Measurements from ENCODE around the gene PRRC2B. TPM values are rescaled to one million over a fixed set of nuclear protein-coding genes. Genes with fewer than 3 reads are reported as not detected.

PRRC2B gene
- total RNA-seq, 2 experiments from 2014 or later, result 215 to 216 TPM

DNA sequence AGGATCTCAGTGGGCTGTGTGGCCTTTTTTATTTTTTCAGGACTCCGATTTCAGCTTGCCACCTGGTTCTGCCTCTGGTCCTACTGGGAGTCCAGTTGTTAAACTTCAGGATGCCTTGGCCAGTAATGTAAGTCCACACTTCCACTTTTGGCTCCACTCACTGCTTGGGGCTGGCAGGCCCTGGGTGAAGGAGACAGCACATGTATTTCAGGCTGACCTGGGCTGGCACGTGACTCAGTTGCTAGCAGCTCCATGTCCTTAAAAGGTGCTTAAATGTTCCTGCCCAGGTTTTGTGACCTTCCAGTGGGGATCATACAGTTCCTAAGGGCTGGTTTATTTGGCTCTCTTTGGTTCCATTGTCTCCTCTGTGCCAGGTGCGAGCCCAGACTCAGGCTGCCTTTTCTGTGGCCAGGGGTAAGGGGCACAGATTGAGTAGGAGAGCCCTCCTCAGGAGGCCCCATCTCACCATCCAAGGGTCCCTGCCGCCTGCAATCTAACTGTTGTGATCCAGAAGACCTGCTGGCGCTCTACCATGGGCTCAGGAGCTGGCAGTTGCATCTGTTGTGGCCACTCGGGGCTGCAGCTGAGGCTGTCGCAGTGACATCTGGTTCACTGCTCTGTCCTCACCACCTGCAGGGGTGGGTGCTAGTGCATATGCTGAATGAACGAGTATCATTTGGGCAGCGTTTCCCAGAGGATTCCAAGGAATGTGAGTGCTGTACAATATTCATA lies 89.6 kb downstream of the PRRC2B start:
- H3K27me3 Mint-ChIP-seq (ENCODE audit: low read depth), result no peaks in the 10 kb centered on the region
- POLR2A ChIA-PET, result interaction anchor here (0.7 to 1.1 kb wide), 2 partner anchors 26 to 37 kb away, joined by 3 read pairs; no protein-coding TSS in a partner anchor
- no peak overlapping the region for H3K27ac Mint-ChIP-seq
- DNase-seq, result no peak
- CTCF ChIA-PET, result interaction anchor here (0.6 kb wide), 1 partner anchor 79 kb away, joined by 3 read pairs; no protein-coding TSS in a partner anchor
- peaks cover 71% of the 10 kb centered on the region for H3K36me3 Mint-ChIP-seq (ENCODE audit: low read depth)
- H3K4me1 Mint-ChIP-seq (ENCODE audit: low read depth), result no peaks in the 10 kb centered on the region
- no peaks in the 10 kb centered on the region for H3K9me3 Mint-ChIP-seq (ENCODE audit: insufficient read depth)
- no peak for ATAC-seq
- H3K4me3 Mint-ChIP-seq, result no peak overlapping the region

DNA sequence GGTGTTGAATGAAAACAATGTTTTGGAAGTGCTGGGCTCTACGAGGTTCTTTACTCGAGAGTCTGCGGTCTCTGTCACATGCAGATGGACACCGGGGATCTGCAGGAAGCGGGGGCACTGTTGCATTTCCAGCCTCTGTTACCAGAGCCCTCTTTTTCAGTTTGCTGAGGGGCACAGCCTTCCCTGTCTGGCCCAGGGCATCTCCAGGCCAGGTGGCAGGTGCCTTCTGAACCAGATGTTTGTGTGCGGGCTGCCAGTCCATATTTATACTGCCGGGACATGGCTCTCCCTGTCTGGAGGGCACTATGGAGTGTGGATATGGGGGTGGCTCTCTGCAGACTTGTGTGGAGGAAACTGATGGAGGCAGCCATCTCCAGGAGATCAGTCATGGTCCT lies 90.2 kb downstream of the PRRC2B start:
- no peak for ATAC-seq
- Mint-ChIP-seq H3K9me3 (ENCODE audit: insufficient read depth) (no peaks in the 10 kb centered on the region), H3K4me3 (no peak overlapping the region), H3K27me3 (ENCODE audit: low read depth) (no peaks in the 10 kb centered on the region), H3K4me1 (ENCODE audit: low read depth) (no peaks in the 10 kb centered on the region), H3K36me3 (ENCODE audit: low read depth) (peaks cover 72% of the 10 kb centered on the region), H3K27ac (peak overlapping the region; percentile 18)
- DNase-seq, result no peak
- ChIA-PET CTCF (no interaction called here), POLR2A (interaction anchor here (0.7 to 1.1 kb wide), 2 partner anchors 27 to 36 kb away, joined by 3 read pairs; no protein-coding TSS in a partner anchor)

- Mint-ChIP-seq H3K9me3 (ENCODE audit: insufficient read depth) (no peaks in the 10 kb centered on the region), H3K36me3 (ENCODE audit: low read depth) (peaks cover 72% of the 10 kb centered on the region)
- POLR2A ChIA-PET, result interaction anchor here (0.7 to 1.1 kb wide), 2 partner anchors 28 to 35 kb away, joined by 3 read pairs; no protein-coding TSS in a partner anchor
Measured at GRCh38 chr9:131484560-131485185, 90.8 kb downstream of the PRRC2B start.

DNA sequence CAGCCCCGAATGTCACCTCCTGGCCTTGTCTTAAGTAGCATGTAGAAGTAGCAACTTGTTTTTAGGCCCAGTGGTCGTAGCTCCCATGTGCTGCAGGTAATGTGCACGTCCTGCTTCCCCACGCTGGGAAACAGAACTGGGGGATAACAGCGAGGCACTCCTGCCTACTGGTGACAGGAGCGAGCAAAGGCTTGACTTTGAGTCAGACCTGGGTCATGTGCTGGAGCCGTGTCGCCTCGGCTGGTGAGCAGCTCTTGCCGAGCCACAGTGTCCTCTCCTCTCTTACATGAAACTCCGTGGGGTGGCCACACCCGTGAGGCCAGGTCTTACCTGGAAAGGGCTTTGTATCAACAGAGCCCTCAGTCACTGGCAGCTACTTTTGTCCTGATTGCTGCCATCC lies 91.3 kb downstream of the PRRC2B start:
- Mint-ChIP-seq H3K27ac (no peak overlapping the region), H3K27me3 (ENCODE audit: low read depth) (no peaks in the 10 kb centered on the region), H3K4me1 (ENCODE audit: low read depth) (no peaks in the 10 kb centered on the region), H3K9me3 (ENCODE audit: insufficient read depth) (no peaks in the 10 kb centered on the region), H3K4me3 (no peak overlapping the region), H3K36me3 (ENCODE audit: low read depth) (peaks cover 73% of the 10 kb centered on the region)
- ChIA-PET POLR2A (no interaction called here), CTCF (no interaction called here)
- ATAC-seq, result no peak
- no peak for DNase-seq

More at GRCh38 chr9:131484560-131485185, 90.8 kb downstream of the PRRC2B start:
- CTCF ChIA-PET, result no interaction called here
- ATAC-seq (no peak), DNase-seq (no peak)
- no peak overlapping the region for H3K27ac Mint-ChIP-seq
- no peaks in the 10 kb centered on the region for H3K4me1 Mint-ChIP-seq (ENCODE audit: low read depth)
- no peak overlapping the region for H3K4me3 Mint-ChIP-seq
- H3K27me3 Mint-ChIP-seq (ENCODE audit: low read depth), result no peaks in the 10 kb centered on the region

DNA sequence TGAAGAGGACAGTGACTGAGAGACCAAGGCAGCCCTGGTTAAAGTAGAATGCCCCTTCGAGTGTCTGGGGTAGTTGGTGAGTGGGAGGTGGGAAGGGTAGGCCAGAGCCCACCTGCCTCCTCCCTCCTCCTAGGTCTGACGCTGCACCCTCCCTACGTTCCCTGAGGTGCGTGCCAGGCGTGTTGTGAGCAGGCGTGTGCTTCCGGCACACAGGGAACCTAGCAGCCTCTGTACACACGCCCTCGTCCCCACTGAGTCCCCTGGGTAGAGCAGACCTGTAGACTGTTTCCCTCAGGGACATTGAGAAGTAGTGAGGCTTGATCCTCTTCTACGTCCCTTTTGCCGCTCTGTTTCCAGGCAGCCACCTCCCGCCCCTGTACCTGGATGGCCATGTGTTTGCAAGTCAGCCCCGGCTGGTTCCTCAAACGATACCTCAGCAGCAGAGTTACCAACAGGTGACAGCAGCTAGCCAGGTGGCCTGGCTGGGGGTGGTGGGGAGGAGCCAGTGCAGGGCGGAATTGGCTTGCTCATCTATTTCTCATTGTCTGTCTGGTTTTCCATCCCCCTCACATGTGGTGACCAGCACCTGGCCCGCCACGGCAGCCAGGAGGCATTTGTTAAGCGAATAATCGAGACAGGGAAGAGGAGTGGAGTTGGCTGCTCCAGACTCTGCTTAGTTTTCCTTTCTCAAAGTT lies 92.0 kb downstream of the PRRC2B start:
- POLR2A ChIA-PET, result no interaction called here
- Mint-ChIP-seq H3K36me3 (ENCODE audit: low read depth) (peaks cover 77% of the 10 kb centered on the region), H3K27me3 (ENCODE audit: low read depth) (no peaks in the 10 kb centered on the region), H3K27ac (peak overlapping the region; percentile 55), H3K9me3 (ENCODE audit: insufficient read depth) (no peaks in the 10 kb centered on the region), H3K4me1 (ENCODE audit: low read depth) (no peaks in the 10 kb centered on the region), H3K4me3 (no peak overlapping the region)
- DNase-seq (no peak), ATAC-seq (no peak)
- CTCF ChIA-PET, result interaction anchor here (0.6 kb wide), 1 partner anchor 1480 kb away, joined by 3 read pairs; no protein-coding TSS in a partner anchor

DNA sequence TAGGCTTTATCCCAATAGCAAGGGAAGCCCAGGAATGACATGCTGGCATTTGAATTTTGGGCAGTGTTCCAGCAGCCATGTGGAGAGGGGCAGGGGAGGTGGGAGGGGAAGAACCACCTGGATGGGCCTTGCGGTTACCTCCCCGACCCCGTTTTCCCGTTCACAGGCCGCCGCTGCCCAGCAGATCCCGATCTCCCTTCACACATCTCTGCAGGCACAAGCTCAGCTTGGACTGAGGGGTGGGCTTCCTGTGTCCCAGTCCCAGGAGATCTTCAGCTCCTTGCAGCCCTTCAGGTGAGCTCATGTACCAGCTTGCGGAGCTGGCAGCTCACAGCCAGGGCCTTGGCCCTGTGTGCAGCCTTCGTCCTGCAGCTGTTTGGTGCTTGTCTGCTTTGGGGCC lies 93.1 kb downstream of the PRRC2B start:
- Mint-ChIP-seq H3K27me3 (ENCODE audit: low read depth) (no peaks in the 10 kb centered on the region), H3K27ac (no peak overlapping the region), H3K9me3 (ENCODE audit: insufficient read depth) (no peaks in the 10 kb centered on the region), H3K4me1 (ENCODE audit: low read depth) (no peaks in the 10 kb centered on the region), H3K36me3 (ENCODE audit: low read depth) (peaks cover 82% of the 10 kb centered on the region), H3K4me3 (no peak overlapping the region)
- no peak for DNase-seq
- ChIA-PET CTCF (no interaction called here), POLR2A (no interaction called here)
- no peak for ATAC-seq

DNA sequence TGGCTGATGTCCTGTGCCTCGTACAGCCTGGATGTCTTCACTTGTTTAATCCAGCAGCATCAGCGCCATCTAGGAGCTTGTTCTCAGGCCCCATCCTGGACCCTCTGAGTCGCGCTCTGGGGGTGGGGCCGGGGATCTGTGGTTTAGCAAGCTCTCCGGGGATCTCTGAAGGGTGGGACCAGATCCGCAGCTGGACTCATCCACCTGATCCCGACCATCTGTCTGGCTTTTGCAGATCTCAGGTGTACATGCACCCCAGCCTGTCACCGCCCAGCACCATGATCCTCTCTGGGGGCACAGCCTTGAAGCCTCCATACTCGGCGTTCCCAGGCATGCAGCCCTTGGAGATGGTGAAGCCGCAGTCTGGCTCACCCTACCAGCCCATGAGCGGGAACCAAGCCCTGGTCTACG lies 93.7 kb downstream of the PRRC2B start:
- Mint-ChIP-seq H3K4me1 (ENCODE audit: low read depth) (no peaks in the 10 kb centered on the region), H3K9me3 (ENCODE audit: insufficient read depth) (no peaks in the 10 kb centered on the region), H3K27me3 (ENCODE audit: low read depth) (no peaks in the 10 kb centered on the region), H3K27ac (peak overlapping the region; percentile 49), H3K4me3 (no peak overlapping the region), H3K36me3 (ENCODE audit: low read depth) (peaks cover 81% of the 10 kb centered on the region)
- ChIA-PET CTCF (no interaction called here), POLR2A (no interaction called here)
- DNase-seq (no peak), ATAC-seq (no peak)

DNA sequence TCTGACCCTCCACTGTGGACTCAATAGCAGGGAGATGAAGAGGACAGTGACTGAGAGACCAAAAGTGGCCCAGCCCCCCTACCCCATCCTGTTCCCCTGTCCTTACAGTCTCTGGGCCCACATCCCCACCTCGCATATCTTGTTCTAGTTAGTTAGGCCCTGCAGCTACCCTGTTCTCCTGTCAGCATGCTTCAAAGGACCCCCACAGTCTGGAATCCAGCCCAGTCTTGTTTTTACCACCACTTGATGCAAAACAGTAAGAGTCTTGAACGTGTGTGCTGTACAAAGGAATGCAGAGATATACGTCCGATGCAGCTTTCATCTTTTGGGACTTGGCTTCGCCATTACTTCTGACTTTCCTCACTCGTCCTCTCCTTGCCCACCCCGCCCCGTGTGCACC lies 96.6 kb downstream of the PRRC2B start:
- DNase-seq (no peak), ATAC-seq (no peak)
- H3K4me1 Mint-ChIP-seq (ENCODE audit: low read depth), result no peaks in the 10 kb centered on the region
- no peak overlapping the region for H3K4me3 Mint-ChIP-seq
- H3K36me3 Mint-ChIP-seq (ENCODE audit: low read depth), result peaks cover 87% of the 10 kb centered on the region
- CTCF ChIA-PET, result no interaction called here
- no peaks in the 10 kb centered on the region for H3K9me3 Mint-ChIP-seq (ENCODE audit: insufficient read depth)
- H3K27me3 Mint-ChIP-seq (ENCODE audit: low read depth), result no peaks in the 10 kb centered on the region
- POLR2A ChIA-PET, result interaction anchor here (0.6 kb wide), 2 partner anchors 10 to 14 kb away, joined by 3 read pairs; no protein-coding TSS in a partner anchor
- no peak overlapping the region for H3K27ac Mint-ChIP-seq

DNA sequence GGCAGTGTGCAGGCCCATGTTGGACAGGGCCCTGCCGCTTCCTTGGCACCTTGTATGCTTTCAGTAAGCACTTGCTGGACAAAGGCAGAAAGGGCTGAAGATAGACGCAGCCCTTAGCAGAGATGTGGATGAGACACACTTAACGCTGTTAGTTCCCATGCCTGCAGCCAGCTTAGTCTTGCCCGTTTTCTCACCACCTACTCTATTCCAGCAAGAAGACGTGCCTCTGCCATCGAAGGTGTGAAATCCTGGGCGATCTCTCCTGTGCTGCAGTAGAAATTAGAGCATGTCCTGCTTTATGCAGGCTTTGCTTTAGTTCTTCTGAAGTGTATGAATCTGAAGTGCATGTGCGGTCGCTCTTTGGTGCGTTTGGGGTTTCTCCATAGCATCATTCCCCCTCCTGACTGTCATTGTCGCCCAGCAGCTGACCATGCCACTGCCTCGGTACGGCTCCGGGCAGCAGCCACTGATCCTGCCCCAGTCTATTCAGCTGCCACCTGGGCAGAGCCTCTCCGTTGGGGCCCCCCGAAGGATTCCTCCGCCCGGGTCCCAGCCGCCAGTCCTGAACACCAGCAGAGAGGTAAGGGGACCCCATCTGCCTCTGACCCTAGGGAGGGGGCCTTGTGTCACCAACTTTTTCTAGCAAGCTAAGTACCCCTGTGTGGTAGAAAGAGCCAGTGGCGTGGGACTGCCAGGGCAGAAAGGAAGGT lies 97.3 kb downstream of the PRRC2B start:
- DNase-seq (no peak), ATAC-seq (no peak)
- Mint-ChIP-seq H3K27ac (no peak overlapping the region), H3K4me3 (no peak overlapping the region), H3K4me1 (ENCODE audit: low read depth) (no peaks in the 10 kb centered on the region), H3K9me3 (ENCODE audit: insufficient read depth) (no peaks in the 10 kb centered on the region), H3K36me3 (ENCODE audit: low read depth) (peaks cover 89% of the 10 kb centered on the region), H3K27me3 (ENCODE audit: low read depth) (no peaks in the 10 kb centered on the region)
- ChIA-PET CTCF (no interaction called here), POLR2A (interaction anchor here (0.6 kb wide), 1 partner anchor 9 kb away, joined by 3 read pairs; no protein-coding TSS in a partner anchor)

GRCh38 chr9:131492070-131492469 lies 98.2 kb downstream of the PRRC2B start:
- ATAC-seq (no peak), DNase-seq (no peak)
- Mint-ChIP-seq H3K4me3 (no peak overlapping the region), H3K36me3 (ENCODE audit: low read depth) (peaks cover 86% of the 10 kb centered on the region), H3K4me1 (ENCODE audit: low read depth) (no peaks in the 10 kb centered on the region), H3K27me3 (ENCODE audit: low read depth) (no peaks in the 10 kb centered on the region), H3K27ac (peak overlapping the region; percentile 57), H3K9me3 (ENCODE audit: insufficient read depth) (no peaks in the 10 kb centered on the region)
- ChIA-PET CTCF (no interaction called here), POLR2A (no interaction called here)

DNA sequence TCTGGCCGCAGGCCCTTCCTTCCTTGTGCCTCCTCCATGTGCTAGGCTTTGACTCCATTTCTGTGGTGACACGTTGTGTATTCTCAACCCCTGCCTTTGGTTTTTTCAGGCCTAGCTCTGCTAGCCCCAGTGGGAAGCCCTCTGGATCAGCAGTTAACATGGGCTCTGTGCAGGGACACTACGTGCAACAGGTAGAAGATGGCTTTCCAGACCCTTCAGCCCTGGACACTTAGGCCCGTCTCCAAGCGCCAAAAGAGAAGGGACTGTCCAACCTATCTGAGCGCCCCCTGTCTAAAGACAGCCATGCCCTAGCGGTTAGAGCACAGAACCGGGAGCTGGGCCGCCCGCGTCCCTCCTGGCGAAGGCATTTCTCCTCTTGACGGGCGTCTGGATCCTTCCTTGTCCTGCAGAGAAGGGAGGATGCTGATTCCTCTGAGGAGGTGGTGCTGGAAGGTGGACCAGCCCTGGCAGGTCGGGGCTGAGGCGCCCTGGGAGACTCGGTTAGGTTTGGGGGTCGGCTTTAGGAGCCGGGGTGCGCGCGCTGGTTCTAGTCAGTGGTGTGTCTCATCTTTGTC lies 100.5 kb downstream of the PRRC2B start:
- CTCF ChIA-PET, result no interaction called here
- peaks cover 86% of the 10 kb centered on the region for H3K36me3 Mint-ChIP-seq (ENCODE audit: low read depth)
- H3K9me3 Mint-ChIP-seq (ENCODE audit: insufficient read depth), result no peaks in the 10 kb centered on the region
- no peak overlapping the region for H3K27ac Mint-ChIP-seq
- DNase-seq, result no peak
- no peak overlapping the region for H3K4me3 Mint-ChIP-seq
- peaks cover 16% of the 10 kb centered on the region for H3K4me1 Mint-ChIP-seq (ENCODE audit: low read depth)
- POLR2A ChIA-PET, result no interaction called here
- ATAC-seq, result no peak
- H3K27me3 Mint-ChIP-seq (ENCODE audit: low read depth), result no peaks in the 10 kb centered on the region

Data from activated CD8-positive, alpha-beta T cell treated with anti-CD3 and anti-CD28 coated beads, Interleukin-2, amount 10 ng/mL, durations not matched to agents 7 days and 5 days (primary cell).